Measurements from ENCODE around the gene ZNF552.

DNA sequence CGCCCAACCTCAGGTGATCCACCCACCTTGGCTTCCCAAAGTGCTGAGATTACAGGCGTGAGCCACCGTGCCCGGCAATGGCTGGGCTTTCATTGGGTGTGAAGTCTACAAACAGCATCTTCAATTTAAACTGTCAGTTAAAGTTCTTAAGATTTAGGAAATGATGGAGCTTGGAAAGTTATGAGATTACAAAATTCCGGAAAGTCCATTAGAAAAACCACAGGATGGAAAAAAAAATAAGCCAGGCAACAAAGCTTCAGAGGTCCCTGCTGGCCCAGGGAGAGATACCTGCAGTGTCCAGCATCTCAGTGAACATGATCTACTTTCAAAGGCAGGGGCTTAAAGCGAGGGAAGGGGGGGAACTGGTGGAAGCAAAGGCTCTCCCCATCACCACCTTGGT, 10.8 kb upstream of the ZNF552 start:
- no peak for TF ChIP-seq PHB2 (IDR thresholded peaks at IDR 0.05; ENCODE audit: partially characterized antibody)
- TF ChIP-seq, protein P1, sequence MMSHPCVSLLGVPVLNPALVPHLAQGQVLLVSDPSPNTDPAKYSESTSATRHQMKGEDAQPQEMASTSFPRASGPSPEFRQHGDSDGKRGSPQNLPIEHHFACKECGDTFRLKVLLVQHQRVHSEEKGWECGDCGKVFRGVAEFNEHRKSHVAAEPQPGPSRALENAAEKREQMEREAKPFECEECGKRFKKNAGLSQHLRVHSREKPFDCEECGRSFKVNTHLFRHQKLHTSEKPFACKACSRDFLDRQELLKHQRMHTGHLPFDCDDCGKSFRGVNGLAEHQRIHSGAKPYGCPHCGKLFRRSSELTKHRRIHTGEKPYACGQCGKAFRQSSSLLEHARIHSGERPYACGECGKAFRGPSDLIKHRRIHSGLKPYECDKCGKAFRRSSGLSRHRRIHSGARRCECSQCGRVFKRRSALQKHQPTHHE (CRISPR knock-in tag; IDR thresholded peaks at IDR 0.05; ENCODE audit: borderline replicate concordance) = no peak
- TF ChIP-seq, protein P2, sequence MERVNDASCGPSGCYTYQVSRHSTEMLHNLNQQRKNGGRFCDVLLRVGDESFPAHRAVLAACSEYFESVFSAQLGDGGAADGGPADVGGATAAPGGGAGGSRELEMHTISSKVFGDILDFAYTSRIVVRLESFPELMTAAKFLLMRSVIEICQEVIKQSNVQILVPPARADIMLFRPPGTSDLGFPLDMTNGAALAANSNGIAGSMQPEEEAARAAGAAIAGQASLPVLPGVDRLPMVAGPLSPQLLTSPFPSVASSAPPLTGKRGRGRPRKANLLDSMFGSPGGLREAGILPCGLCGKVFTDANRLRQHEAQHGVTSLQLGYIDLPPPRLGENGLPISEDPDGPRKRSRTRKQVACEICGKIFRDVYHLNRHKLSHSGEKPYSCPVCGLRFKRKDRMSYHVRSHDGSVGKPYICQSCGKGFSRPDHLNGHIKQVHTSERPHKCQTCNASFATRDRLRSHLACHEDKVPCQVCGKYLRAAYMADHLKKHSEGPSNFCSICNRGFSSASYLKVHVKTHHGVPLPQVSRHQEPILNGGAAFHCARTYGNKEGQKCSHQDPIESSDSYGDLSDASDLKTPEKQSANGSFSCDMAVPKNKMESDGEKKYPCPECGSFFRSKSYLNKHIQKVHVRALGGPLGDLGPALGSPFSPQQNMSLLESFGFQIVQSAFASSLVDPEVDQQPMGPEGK (CRISPR knock-in tag; IDR thresholded peaks at IDR 0.05) = no peak
- no peak for TF ChIP-seq ZNF788 (CRISPR knock-in tag; IDR thresholded peaks at IDR 0.05; ENCODE audit: borderline replicate concordance)
